HG03571 (cell line): Measurements from ENCODE around the gene PTBP2.
A peak's percentile ranks its signal among the peaks of the same experiment; 100 is the strongest.

ENCODE experiments used
- ATAC-seq: cut with Tn5 transposase; IDR thresholded peaks from one replicate; pipeline ENCODE4 v1.9.1; 2021; ENCODE audit not compliant: unreplicated experiment

The PTBP2 gene

GRCh38 chr1:96721416-96722160 lies at the start of gene PTBP2:
Gene PTBP2 (plus strand): TSS chr1:96721784. CDS start chr1:96721865, 81 bp downstream.
- ATAC-seq = peak; percentile 96

GRCh38 chr1:96674915-96675314 lies 46.7 kb upstream of the PTBP2 start:
- ATAC-seq = no peak

- ATAC-seq = no peak
These were observed 39.5 kb upstream of the PTBP2 start for GRCh38 chr1:96682056-96682455.

- ATAC-seq = no peak
These were observed 37.7 kb upstream of the PTBP2 start for GRCh38 chr1:96683931-96684330.

GRCh38 chr1:96684744-96685143 lies 36.8 kb upstream of the PTBP2 start:
- no peak for ATAC-seq

- no peak for ATAC-seq
These were observed 32.8 kb upstream of the PTBP2 start for GRCh38 chr1:96688767-96689166.

GRCh38 chr1:96695954-96696353 lies 25.6 kb upstream of the PTBP2 start:
- ATAC-seq = no peak

GRCh38 chr1:96698342-96698983 lies 23.1 kb upstream of the PTBP2 start:
- no peak for ATAC-seq

GRCh38 chr1:96703186-96703585 lies 18.4 kb upstream of the PTBP2 start:
- no peak for ATAC-seq

GRCh38 chr1:96707023-96707422 lies 14.6 kb upstream of the PTBP2 start:
- no peak for ATAC-seq

GRCh38 chr1:96708482-96708881 lies 13.1 kb upstream of the PTBP2 start:
- no peak for ATAC-seq

GRCh38 chr1:96710708-96711477 lies 10.7 kb upstream of the PTBP2 start:
- no peak for ATAC-seq

GRCh38 chr1:96713649-96714048 lies 7.9 kb upstream of the PTBP2 start:
- ATAC-seq = no peak

GRCh38 chr1:96714881-96715280 lies 6.7 kb upstream of the PTBP2 start:
- ATAC-seq = no peak

GRCh38 chr1:96715482-96715881 lies 6.1 kb upstream of the PTBP2 start:
- ATAC-seq = no peak

GRCh38 chr1:96721053-96721415 lies 550 bp upstream of the PTBP2 start:
- peak; percentile 4 for ATAC-seq

- peak; percentile 44 for ATAC-seq
These were observed 758 bp downstream of the PTBP2 start for GRCh38 chr1:96722161-96722922.

- no peak for ATAC-seq
These were observed 1.4 kb downstream of the PTBP2 start for GRCh38 chr1:96722958-96723357.

GRCh38 chr1:96723377-96723776 lies 1.8 kb downstream of the PTBP2 start:
- ATAC-seq = no peak

GRCh38 chr1:96723936-96724335 lies 2.4 kb downstream of the PTBP2 start:
- no peak for ATAC-seq

- no peak for ATAC-seq
These were observed 6.3 kb downstream of the PTBP2 start for GRCh38 chr1:96727860-96728259.
